Bronchial epithelial cell (primary cell): ENCODE data around the gene SAE1. TPM values are rescaled to one million over a fixed set of nuclear protein-coding genes. Genes with fewer than 3 reads are reported as not detected.

Experiments used
- DNase-seq: peaks from one replicate; pipeline ENCODE4 v3.0.0-alpha.2; 2010; ENCODE audit warnings: low read depth
- FAIRE-seq: peaks from 2 replicates; lab custom pipeline; 2011; peaks lifted over from hg19 to GRCh38; lab: Jason Lieb, UNC
- H3K27me3 ChIP-seq: 2 replicates; pipeline ENCODE4 v1.5.1; 2011; ENCODE audit warnings: low read length; ENCODE audit not compliant: control insufficient read depth, insufficient read depth
- H3K36me3 ChIP-seq: 2 replicates; pipeline ENCODE4 v1.5.1; 2011; ENCODE audit warnings: low read length; ENCODE audit not compliant: control insufficient read depth, insufficient read depth
- H3K4me3 ChIP-seq: 2 replicates; pipeline ENCODE4 v1.5.1; 2011; ENCODE audit warnings: mild to moderate bottlenecking, low read depth, low read length, control low read depth
- CTCF ChIP-seq: IDR thresholded peaks from 2 replicates; pipeline ENCODE4 v1.5.1; 2011; ENCODE audit warnings: mild to moderate bottlenecking, moderate library complexity, low read length, control low read depth, inconsistent platforms; ENCODE audit not compliant: insufficient read depth, severe bottlenecking
- total RNA-seq: library from RNA; depleted of rRNA; stranded (reverse); fragments of >200 nt; gene quantifications from 2 replicates; pipeline ENCODE4 v1.2.1, GENCODE V29; 2014

Gene SAE1
- total RNA-seq, 1 donor from 2014 or later = 90.6 TPM

- Histone ChIP-seq H3K36me3 (peaks cover 33% of the 10 kb centered on the region), H3K4me3 (no peak overlapping the region), H3K27me3 (no peaks in the 10 kb centered on the region)
- no peak for TF ChIP-seq CTCF
- FAIRE-seq (no peak), DNase-seq (no peak)
Measured at GRCh38 chr19:47089767-47090350, 40.8 kb upstream of the SAE1 start.

- Histone ChIP-seq H3K36me3 (peaks cover 21% of the 10 kb centered on the region), H3K27me3 (no peaks in the 10 kb centered on the region), H3K4me3 (no peak overlapping the region)
- no peak for FAIRE-seq
- no peak for TF ChIP-seq CTCF
- no peak for DNase-seq
Measured at GRCh38 chr19:47093254-47093653, 37.4 kb upstream of the SAE1 start.

- FAIRE-seq = no peak
- Histone ChIP-seq H3K36me3 (peaks cover 19% of the 10 kb centered on the region), H3K27me3 (no peaks in the 10 kb centered on the region)
Measured at GRCh38 chr19:47093841-47094240, 36.8 kb upstream of the SAE1 start.

GRCh38 chr19:47094557-47095475, 35.8 kb upstream of the SAE1 start:
- DNase-seq (no peak), FAIRE-seq (no peak)
- Histone ChIP-seq H3K27me3 (no peaks in the 10 kb centered on the region), H3K36me3 (peaks cover 14% of the 10 kb centered on the region), H3K4me3 (no peak overlapping the region)
- TF ChIP-seq CTCF = no peak

More at GRCh38 chr19:47093841-47094240, 36.8 kb upstream of the SAE1 start:
- no peak overlapping the region for H3K4me3 ChIP-seq
- TF ChIP-seq CTCF = no peak
- DNase-seq = no peak

- no peak for TF ChIP-seq CTCF
- FAIRE-seq = no peak
- H3K27me3 ChIP-seq = no peaks in the 10 kb centered on the region
- H3K36me3 ChIP-seq = peaks cover 14% of the 10 kb centered on the region
- no peak overlapping the region for H3K4me3 ChIP-seq
- no peak for DNase-seq
Measured at GRCh38 chr19:47095476-47096099, 35.0 kb upstream of the SAE1 start.
